RCC 7860 (cell line): Measurements from ENCODE around the gene HERC4.
"Not testable (repeated sequence)": the region's sequence is repeated elsewhere in the genome, so short reads cannot be mapped to it uniquely, and the experiment has no call there.

Source experiments
- DNase-seq: peaks from one replicate; pipeline ENCODE4 v3.0.0-alpha.2; 2015; ENCODE audit warnings: low spot score
- FAIRE-seq: peaks from 2 replicates; lab custom pipeline; 2012; peaks lifted over from hg19 to GRCh38; lab: Jason Lieb, UNC

The HERC4 gene

DNA sequence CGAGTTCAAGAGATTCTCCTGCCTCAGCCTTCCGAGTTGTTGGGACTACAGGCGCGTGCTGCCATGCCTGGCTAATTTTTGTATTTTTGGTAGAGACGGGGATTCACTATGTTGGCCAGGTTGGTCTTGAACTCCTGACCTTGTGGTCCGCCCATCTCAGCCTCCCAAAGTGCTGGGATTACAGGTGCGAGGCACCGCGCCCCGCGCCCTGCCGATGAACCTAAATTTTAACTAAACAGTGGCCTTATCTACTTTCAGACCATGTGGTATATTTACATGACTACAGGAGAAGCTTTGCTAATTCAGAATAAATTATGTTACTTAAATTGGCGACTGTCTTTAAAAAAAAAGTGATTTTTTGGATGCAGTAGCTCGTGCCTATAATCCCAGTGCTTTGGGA is 181.4 kb downstream of the HERC4 start:
- DNase-seq (no peak), FAIRE-seq (no peak)

DNA sequence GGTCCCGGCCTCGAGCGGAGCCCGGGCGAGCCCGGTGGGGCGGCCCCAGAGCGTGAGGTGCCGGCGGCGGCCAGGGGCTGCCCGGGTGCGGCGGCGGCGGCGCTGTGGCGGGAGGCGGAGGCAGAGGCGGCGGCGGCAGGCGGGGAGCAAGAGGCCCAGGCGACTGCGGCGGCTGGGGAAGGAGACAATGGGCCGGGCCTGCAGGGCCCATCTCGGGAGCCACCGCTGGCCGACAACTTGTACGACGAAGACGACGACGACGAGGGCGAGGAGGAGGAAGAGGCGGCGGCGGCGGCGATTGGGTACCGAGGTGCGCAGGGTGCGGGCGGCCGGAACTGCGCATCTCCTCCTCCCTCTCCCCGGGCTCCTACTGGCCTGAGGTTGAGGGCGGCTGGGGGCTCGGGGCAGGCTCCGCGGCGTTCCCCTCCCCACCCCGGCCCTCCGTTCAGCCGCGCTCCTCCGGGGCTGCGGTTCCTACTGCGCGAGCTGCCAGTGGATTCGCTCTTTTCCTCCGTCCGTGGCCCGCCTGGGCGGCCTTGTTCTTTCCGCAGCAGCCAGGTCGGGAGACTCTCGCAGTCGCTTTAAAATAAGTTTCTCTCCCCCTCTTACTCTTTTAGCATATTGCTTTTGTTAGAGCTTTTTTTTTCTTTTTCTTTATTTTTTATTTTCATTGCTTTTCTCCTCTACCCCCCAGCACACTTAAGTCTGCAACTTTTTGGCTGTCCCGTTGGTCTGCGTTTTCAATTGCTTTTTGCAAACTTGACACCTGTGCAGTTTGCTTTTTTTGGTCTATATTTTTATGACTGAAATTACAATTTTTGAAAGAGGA is 190.0 kb downstream of the HERC4 start:
- DNase-seq (peak; percentile 71), FAIRE-seq (no peak)

DNA sequence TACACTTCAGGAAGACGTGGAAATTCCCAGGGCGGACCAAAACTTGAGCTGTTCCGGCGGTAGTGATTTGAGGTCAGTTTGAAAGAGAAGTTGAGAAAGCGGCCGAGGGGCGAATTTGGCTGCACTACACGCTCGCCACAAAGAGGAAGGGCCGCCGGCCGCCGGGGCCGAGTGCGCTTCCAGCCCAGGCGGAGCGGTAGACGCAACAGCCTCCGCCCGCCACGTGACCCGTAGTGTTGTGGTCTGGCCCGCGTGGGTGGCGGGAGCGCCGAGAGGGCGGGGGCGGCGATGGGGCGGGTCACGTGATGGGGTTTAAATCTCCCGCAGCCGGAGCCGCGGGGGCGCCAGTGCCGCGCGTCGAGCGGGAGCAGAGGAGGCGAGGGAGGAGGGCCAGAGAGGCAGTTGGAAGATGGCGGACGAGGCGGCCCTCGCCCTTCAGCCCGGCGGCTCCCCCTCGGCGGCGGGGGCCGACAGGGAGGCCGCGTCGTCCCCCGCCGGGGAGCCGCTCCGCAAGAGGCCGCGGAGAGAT is 190.7 kb downstream of the HERC4 start, which contains the start of gene SIRT1:
TSS of gene SIRT1 (plus strand) at position 344 of the 529 bp plus-strand sequence. CDS start at position 410, 66 bp downstream.
- DNase-seq: peak; percentile 85
- FAIRE-seq: no peak

- FAIRE-seq: no peak
- no peak for DNase-seq
Observed at GRCh38 chr10:67883710-67884312, 191.3 kb downstream of the HERC4 start.

DNA sequence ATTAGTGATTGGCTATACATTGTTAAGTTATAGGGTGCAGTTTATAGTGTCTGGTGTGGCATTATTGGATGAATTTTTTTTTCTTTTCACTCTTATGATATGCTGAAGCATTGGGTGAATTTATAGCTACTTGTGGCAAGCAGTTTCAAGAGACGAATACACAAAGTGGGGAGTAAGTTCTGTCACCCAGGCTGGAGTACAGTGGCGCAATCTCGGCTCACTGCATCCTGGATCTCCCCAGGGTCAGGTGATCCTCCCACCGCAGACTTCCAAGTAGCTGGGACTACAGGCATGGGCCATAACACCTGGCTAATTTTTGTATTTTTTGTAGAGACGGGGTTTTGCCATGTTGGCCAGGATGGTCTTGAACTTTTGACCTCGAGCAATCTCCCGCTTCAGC is 196.9 kb downstream of the HERC4 start:
- no peak for DNase-seq
- FAIRE-seq: no peak

DNA sequence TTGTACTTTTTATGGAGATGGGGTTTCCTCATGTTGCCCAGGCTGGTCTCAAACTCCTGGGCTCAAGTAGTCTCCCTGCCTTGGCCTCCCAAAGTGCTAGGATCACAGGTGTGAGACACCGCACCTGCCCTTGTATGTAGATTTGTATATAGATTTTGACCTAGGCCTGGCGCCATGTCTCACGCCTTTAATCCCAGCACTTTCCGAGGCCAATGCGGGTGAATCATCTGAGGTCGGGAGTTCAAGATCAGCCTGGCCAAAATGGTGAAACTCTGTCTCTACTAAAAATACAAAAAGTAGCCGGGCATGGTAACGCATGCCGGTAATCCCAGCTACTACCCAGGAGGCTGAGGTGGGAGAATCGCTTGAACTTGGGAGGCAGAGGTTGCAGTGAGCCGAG is 197.7 kb downstream of the HERC4 start:
- DNase-seq, FAIRE-seq: not testable (repeated sequence)

DNA sequence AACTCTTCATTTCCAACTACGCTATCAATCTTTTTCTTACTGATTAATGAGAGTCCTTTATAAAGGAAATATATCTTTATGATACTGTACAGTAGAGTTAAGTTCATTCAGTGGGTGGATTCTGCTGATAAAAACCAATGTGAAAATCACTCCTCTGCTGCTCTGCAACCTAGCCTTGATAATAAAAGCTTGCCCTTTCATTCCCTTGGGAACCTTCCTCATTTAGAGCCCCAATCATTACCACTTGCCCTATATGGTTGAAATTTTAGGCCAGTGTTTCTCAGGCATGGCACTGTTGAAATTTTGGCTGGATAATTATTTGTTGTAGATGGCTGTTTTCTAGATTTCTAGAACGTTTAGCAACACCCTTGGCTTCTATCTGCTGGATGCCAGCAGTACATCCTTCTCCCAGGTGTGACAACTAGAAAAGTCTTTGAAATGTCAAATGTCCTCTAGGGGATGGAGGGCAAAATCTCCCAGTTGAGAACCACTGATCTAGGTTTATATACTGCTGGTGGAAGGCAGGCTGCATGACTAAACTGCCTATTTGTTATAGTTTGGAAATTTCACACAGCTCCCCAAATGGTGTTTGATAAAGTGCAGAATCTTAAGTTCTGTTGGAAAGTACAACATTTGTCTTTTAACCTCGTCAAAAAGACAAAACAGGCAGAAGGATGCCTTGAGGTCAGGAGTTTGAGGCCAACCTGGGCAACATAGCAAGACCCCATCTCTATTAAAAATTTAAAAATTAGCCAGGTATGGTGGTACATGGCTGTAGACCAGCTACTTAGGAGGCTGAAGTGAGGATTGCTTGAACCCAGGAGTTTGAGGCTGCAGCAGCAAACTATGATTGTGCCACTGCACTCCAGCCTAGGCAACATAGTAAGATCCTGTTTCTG is 199.5 kb downstream of the HERC4 start:
- no peak for DNase-seq
- FAIRE-seq: no peak
